HG03520 (cell line): ENCODE data around the gene RABAC1.
"Not testable (repeated sequence)": the region's sequence is repeated elsewhere in the genome, so short reads cannot be mapped to it uniquely, and the experiment has no call there.

Source experiments
- ATAC-seq: cut with Tn5 transposase; IDR thresholded peaks from one replicate; pipeline ENCODE4 v1.9.1; 2021; ENCODE audit warnings: mild to moderate bottlenecking, moderate library complexity; ENCODE audit not compliant: unreplicated experiment

The RABAC1 gene

GRCh38 chr19:41917676-41918075 lies 41.4 kb downstream of the RABAC1 start:
- ATAC-seq = no peak

- no peak for ATAC-seq
Measured at GRCh38 chr19:41915776-41916414, 43.2 kb downstream of the RABAC1 start.

GRCh38 chr19:41915021-41915775 lies 43.9 kb downstream of the RABAC1 start:
- ATAC-seq = no peak

GRCh38 chr19:41914424-41914834 lies 44.7 kb downstream of the RABAC1 start:
- ATAC-seq = not testable (repeated sequence)

GRCh38 chr19:41913538-41914423 lies 45.3 kb downstream of the RABAC1 start:
- ATAC-seq = no peak

GRCh38 chr19:41912899-41913537 lies 46.1 kb downstream of the RABAC1 start:
- ATAC-seq = no peak

GRCh38 chr19:41911889-41912731 lies 47.0 kb downstream of the RABAC1 start:
- no peak for ATAC-seq

- no peak for ATAC-seq
Measured at GRCh38 chr19:41910992-41911888, 47.9 kb downstream of the RABAC1 start.

- no peak for ATAC-seq
Measured at GRCh38 chr19:41910240-41910991, 48.7 kb downstream of the RABAC1 start.

- ATAC-seq = no peak
Measured at GRCh38 chr19:41909706-41910105, 49.4 kb downstream of the RABAC1 start.

GRCh38 chr19:41908724-41909464 lies 50.2 kb downstream of the RABAC1 start:
- no peak for ATAC-seq

GRCh38 chr19:41907994-41908615 lies 51.0 kb downstream of the RABAC1 start:
- no peak for ATAC-seq

GRCh38 chr19:41906916-41907680 lies 52.0 kb downstream of the RABAC1 start:
- ATAC-seq = no peak
